CD4-positive, alpha-beta T cell treated with Interleukin-15 for 4 hours (primary cell): ENCODE data around the gene ZNF600.
"Not testable (repeated sequence)": the region's sequence is repeated elsewhere in the genome, so short reads cannot be mapped to it uniquely, and the experiment has no call there.

Experiments
- DNase-seq: peaks from one replicate; pipeline ENCODE4 v3.0.0-alpha.2; 2020; ENCODE audit warnings: low spot score

The ZNF600 gene

GRCh38 chr19:52741951-52742485 lies 44.6 kb downstream of the ZNF600 start:
- DNase-seq: no peak

- DNase-seq: not testable (repeated sequence)
Observed at GRCh38 chr19:52741371-52741770, 45.2 kb downstream of the ZNF600 start.

GRCh38 chr19:52739576-52739975 lies 47.0 kb downstream of the ZNF600 start:
- DNase-seq: no peak

GRCh38 chr19:52735734-52736133 lies 50.9 kb downstream of the ZNF600 start:
- DNase-seq: no peak

GRCh38 chr19:52734893-52735661 lies 51.5 kb downstream of the ZNF600 start, which contains the start of gene ZNF611:
TSS of gene ZNF611 (minus strand) at chr19:52735044. CDS start at chr19:52715894, 19,150 bp downstream.
- peak; percentile 99 for DNase-seq

- no peak for DNase-seq
Observed at GRCh38 chr19:52734331-52734892, 52.2 kb downstream of the ZNF600 start.

- not testable (repeated sequence) for DNase-seq
Observed at GRCh38 chr19:52726051-52726450, 60.5 kb downstream of the ZNF600 start.

- no peak for DNase-seq
Observed at GRCh38 chr19:52725528-52725961, 61.0 kb downstream of the ZNF600 start.

GRCh38 chr19:52724701-52725514 lies 61.7 kb downstream of the ZNF600 start:
- no peak for DNase-seq

- DNase-seq: not testable (repeated sequence)
Observed at GRCh38 chr19:52723907-52724598, 62.5 kb downstream of the ZNF600 start.

- no peak for DNase-seq
Observed at GRCh38 chr19:52722062-52723003, 64.3 kb downstream of the ZNF600 start.

GRCh38 chr19:52720541-52720940 lies 66.0 kb downstream of the ZNF600 start:
- DNase-seq: not testable (repeated sequence)

- no peak for DNase-seq
Observed at GRCh38 chr19:52716522-52716921, 70.1 kb downstream of the ZNF600 start.

GRCh38 chr19:52715902-52716301 lies 70.7 kb downstream of the ZNF600 start:
- DNase-seq: peak; percentile 49

- not testable (repeated sequence) for DNase-seq
Observed at GRCh38 chr19:52715330-52715729, 71.3 kb downstream of the ZNF600 start.
